A549 (cell line): ENCODE data around the gene SNTG2.

ENCODE experiments used
- CEBPB ChIP-seq, 2 experiments: fragments of >200 bp in 1 of 2; sonication (Bioruptor Twin) in 1 of 2; formaldehyde crosslinking in 1 of 2; IDR thresholded peaks; 2 replicates each; pipeline ENCODE4 v1.6.1; 2012 to 2016
- CTCF ChIP-seq: fragments of >200 bp; sonication (Bioruptor Twin); formaldehyde crosslinking; IDR thresholded peaks from 3 replicates; pipeline ENCODE4 v1.5.1; 2016
- EHF ChIP-seq: fragments of 250-450 bp; sonication (Bioruptor Pico); IDR thresholded peaks from 2 replicates; pipeline ENCODE4 v1.5.0; 2020; ENCODE audit warnings: mild to moderate bottlenecking
- EP300 ChIP-seq, 2 experiments: fragments of >200 bp; sonication (Bioruptor Twin); formaldehyde crosslinking; IDR thresholded peaks; 2 replicates in 1 of 2; 3 replicates in 1 of 2; pipeline ENCODE4 v1.6.1; 2016 to 2017
- HDAC2 ChIP-seq: fragments of 200-600 bp; sonication (generic); IDR thresholded peaks from 2 replicates; pipeline ENCODE4 v1.6.1; 2016
- KDM1A ChIP-seq: fragments of 200-600 bp; sonication (generic); IDR thresholded peaks from 2 replicates; pipeline ENCODE4 v1.6.1; 2016; ENCODE audit warnings: low read depth, mild to moderate bottlenecking
- POLR2A ChIP-seq: IDR thresholded peaks from 2 replicates; pipeline ENCODE4 v1.6.1; 2012; ENCODE audit warnings: mild to moderate bottlenecking, low read length
- RARB ChIP-seq: fragments of 250-450 bp; sonication (Bioruptor Pico); IDR thresholded peaks from 2 replicates; pipeline ENCODE4 v1.8.0; 2021; ENCODE audit warnings: mild to moderate bottlenecking, moderate library complexity
- RFX5 ChIP-seq: fragments of 450-650 bp; IDR thresholded peaks from 2 replicates; pipeline ENCODE4 v1.7.1; 2014; ENCODE audit warnings: antibody characterized with exemption, mild to moderate bottlenecking, moderate library complexity
- TP53 ChIP-seq: fragments of 250-450 bp; sonication (Bioruptor Pico); IDR thresholded peaks from 2 replicates; pipeline ENCODE4 v1.5.0; 2021; ENCODE audit warnings: mild to moderate bottlenecking, moderate library complexity
- TF ChIP-seq, protein P1 (sequence below): IDR thresholded peaks from 2 replicates; pipeline ENCODE4 v1.6.1; 2012
- TF ChIP-seq, protein P2 (sequence below): fragments of 450-650 bp; IDR thresholded peaks from 2 replicates; pipeline ENCODE4 v1.6.1; 2014; ENCODE audit warnings: antibody characterized with exemption

DNA sequence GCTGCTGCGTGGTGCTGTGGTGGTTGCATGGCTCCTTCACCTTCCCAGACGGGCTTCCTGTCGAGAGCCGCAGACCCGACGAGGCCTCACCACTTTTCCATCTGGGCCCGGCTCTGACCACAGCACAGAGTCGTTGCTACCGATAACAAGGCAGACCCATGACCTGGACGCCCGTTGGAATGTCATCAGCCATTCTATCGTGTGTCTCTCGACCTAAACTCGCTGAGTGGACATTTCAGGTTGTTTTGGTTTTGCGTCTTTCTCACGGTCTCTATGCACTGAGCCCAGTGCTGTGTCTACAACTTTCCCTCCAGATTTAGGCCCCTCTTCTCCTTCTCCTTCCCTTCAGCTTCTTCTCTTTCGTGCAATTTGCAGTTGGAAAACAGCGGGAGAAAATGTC is 257.9 kb downstream of the SNTG2 start:
- TF ChIP-seq CTCF (no peak), RARB (CRISPR knock-in tag) (no peak), POLR2A (no peak), KDM1A (no peak), RFX5 (no peak), EP300 (IDR thresholded peaks at IDR 0.05) (no peak), TP53 (no peak), EHF (CRISPR knock-in tag) (no peak), CEBPB (IDR thresholded peaks at IDR 0.05) (no peak), HDAC2 (no peak)
- TF ChIP-seq, protein P1, sequence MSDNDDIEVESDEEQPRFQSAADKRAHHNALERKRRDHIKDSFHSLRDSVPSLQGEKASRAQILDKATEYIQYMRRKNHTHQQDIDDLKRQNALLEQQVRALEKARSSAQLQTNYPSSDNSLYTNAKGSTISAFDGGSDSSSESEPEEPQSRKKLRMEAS, result no peak
- TF ChIP-seq, protein P2, sequence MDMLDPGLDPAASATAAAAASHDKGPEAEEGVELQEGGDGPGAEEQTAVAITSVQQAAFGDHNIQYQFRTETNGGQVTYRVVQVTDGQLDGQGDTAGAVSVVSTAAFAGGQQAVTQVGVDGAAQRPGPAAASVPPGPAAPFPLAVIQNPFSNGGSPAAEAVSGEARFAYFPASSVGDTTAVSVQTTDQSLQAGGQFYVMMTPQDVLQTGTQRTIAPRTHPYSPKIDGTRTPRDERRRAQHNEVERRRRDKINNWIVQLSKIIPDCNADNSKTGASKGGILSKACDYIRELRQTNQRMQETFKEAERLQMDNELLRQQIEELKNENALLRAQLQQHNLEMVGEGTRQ, result no peak
